Mesothelial cell of epicardium (in vitro differentiated cells): ENCODE data around the gene USP12. TPM values are rescaled to one million over a fixed set of nuclear protein-coding genes. Genes with fewer than 3 reads are reported as not detected.

Experiments
- DNase-seq, 2 experiments: peaks; one replicate each; pipeline ENCODE4 v3.0.0; 2021; ENCODE audit warnings: low spot score in 2 of 2; ENCODE audit not compliant: unreplicated experiment in 2 of 2
- H3K27ac Mint-ChIP-seq: 2 replicates; pipeline ENCODE4 v1.8.0; 2021; ENCODE audit warnings: mixed read lengths
- H3K27me3 Mint-ChIP-seq: 2 replicates; pipeline ENCODE4 v1.8.0; 2021; ENCODE audit warnings: low read depth, mixed read lengths
- H3K36me3 Mint-ChIP-seq: 2 replicates; pipeline ENCODE4 v1.8.0; 2021; ENCODE audit warnings: mixed read lengths
- H3K4me1 Mint-ChIP-seq: 2 replicates; pipeline ENCODE4 v1.8.0; 2021; ENCODE audit warnings: mixed read lengths
- H3K4me3 Mint-ChIP-seq: 2 replicates; pipeline ENCODE4 v1.8.0; 2021; ENCODE audit warnings: mild to moderate bottlenecking, moderate library complexity, mixed read lengths
- H3K9me3 Mint-ChIP-seq: 2 replicates; pipeline ENCODE4 v1.8.0; 2021; ENCODE audit warnings: mixed read lengths
- total RNA-seq: library from RNA; stranded (reverse); gene quantifications from 3 replicates; pipeline ENCODE4 v1.2.1, GENCODE V29; 2021
- TF ChIP-seq, protein P1 (sequence below): fragments of 200-600 bp; sonication (generic); IDR thresholded peaks from one replicate; pipeline ENCODE4 v1.5.0; 2021; ENCODE audit warnings: antibody characterized with exemption; ENCODE audit not compliant: unreplicated experiment

Gene USP12
- total RNA-seq, 1 donor from 2014 or later, result 22.3 TPM

DNA sequence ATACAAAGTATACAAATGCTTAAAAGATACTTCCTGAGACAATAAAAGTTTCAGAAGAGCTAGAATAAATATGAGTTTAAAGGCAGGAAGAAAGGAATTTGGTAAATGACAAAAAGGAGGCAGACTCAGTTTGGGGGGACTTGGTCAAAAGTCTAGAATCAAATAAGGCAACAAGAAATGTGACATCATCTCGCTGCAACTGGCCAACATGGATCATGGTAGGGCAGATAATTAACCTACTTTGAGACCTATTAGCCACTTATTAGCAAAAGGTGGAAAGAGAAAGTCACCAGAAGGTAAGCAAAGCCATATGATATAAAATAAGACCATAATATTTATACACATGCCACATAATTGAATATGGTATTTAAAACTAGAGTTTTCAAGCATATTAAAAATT, 5.3 kb downstream of the USP12 start:
- H3K27ac Mint-ChIP-seq, result no peak overlapping the region
- no peaks in the 10 kb centered on the region for H3K9me3 Mint-ChIP-seq
- no peak overlapping the region for H3K4me3 Mint-ChIP-seq
- TF ChIP-seq, protein P1, sequence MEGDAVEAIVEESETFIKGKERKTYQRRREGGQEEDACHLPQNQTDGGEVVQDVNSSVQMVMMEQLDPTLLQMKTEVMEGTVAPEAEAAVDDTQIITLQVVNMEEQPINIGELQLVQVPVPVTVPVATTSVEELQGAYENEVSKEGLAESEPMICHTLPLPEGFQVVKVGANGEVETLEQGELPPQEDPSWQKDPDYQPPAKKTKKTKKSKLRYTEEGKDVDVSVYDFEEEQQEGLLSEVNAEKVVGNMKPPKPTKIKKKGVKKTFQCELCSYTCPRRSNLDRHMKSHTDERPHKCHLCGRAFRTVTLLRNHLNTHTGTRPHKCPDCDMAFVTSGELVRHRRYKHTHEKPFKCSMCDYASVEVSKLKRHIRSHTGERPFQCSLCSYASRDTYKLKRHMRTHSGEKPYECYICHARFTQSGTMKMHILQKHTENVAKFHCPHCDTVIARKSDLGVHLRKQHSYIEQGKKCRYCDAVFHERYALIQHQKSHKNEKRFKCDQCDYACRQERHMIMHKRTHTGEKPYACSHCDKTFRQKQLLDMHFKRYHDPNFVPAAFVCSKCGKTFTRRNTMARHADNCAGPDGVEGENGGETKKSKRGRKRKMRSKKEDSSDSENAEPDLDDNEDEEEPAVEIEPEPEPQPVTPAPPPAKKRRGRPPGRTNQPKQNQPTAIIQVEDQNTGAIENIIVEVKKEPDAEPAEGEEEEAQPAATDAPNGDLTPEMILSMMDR, result no peak
- H3K27me3 Mint-ChIP-seq, result no peaks in the 10 kb centered on the region
- H3K36me3 Mint-ChIP-seq, result no peaks in the 10 kb centered on the region
- peaks cover 35% of the 10 kb centered on the region for H3K4me1 Mint-ChIP-seq
- no peak for DNase-seq

DNA sequence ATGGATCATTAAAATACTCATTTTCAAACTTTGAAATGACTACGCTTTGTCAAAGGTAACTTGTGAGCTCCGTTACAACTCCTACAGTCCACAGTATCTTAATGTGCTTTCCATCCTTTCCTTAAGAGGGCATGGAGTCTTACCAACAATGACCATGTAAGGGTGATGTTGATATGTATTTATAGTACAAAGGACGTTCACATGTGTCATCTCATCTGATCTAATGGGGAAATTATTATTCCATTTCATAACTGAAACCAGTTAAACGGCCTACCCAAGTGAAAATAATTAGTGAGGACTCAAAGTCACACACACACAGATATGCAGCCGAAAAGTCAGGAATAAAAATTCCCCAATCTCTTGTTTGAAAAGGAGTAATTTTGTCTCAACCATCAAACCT, 9.6 kb downstream of the USP12 start:
- no peak overlapping the region for H3K4me3 Mint-ChIP-seq
- H3K9me3 Mint-ChIP-seq, result peaks cover 26% of the 10 kb centered on the region
- no peak for DNase-seq
- H3K4me1 Mint-ChIP-seq, result peaks cover 8% of the 10 kb centered on the region
- no peaks in the 10 kb centered on the region for H3K27me3 Mint-ChIP-seq
- peaks cover 24% of the 10 kb centered on the region for H3K36me3 Mint-ChIP-seq
- H3K27ac Mint-ChIP-seq, result no peak overlapping the region
- TF ChIP-seq, protein P1, result no peak

DNA sequence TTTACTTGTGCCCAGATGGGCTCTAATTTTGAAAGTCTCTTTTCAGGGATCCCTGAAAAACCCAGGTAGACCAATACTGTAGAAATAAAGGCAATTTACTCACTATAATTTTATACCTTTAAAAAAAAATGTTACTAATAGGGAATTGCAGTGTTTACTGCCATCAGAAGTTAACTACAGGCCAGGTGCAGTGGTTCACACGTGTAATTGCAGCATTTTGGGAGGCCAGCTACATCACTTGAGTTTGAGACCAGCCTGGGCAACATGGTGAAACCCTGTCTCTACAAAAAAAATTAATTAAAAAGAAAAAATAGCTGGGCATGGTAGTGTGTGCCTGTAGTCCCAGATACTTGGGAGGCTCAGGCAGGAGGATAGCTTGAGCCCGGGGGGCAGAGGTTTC, 10.2 kb downstream of the USP12 start:
- no peak for DNase-seq
- Mint-ChIP-seq H3K4me1 (peaks cover 8% of the 10 kb centered on the region), H3K27me3 (no peaks in the 10 kb centered on the region), H3K27ac (no peak overlapping the region), H3K4me3 (no peak overlapping the region), H3K36me3 (peaks cover 30% of the 10 kb centered on the region), H3K9me3 (peaks cover 31% of the 10 kb centered on the region)
- TF ChIP-seq, protein P1, result no peak

DNA sequence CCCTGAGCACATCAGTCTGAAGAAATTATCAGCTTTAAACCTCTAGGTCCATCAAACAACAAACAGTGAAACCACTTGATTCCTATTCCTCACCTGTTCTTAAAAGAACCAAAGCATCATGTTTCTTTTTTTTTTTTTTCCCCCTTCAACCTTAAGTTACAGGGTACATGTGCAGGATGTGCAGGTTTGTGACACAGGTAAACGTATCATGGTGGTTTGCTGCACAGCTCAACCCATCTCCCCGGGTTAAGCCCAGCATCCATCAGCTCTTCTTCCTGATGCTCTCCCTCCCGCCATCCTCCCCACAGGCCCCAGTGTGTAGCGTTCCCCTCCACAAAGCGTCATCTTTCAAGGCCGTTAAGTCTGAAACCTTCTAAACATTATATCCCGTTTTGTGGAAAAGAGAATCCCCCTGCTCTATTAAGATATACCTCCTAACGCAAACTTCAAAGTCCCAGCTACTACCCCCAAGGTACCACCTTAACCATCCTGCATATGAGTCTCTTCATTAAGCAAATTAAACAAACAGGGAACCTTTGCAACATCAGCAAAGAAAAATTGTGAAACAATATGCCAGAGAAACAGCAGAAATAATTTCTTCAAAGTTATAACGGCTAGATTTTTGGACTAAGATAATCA, 10.8 kb downstream of the USP12 start:
- H3K36me3 Mint-ChIP-seq, result peaks cover 36% of the 10 kb centered on the region
- H3K4me3 Mint-ChIP-seq, result no peak overlapping the region

DNA sequence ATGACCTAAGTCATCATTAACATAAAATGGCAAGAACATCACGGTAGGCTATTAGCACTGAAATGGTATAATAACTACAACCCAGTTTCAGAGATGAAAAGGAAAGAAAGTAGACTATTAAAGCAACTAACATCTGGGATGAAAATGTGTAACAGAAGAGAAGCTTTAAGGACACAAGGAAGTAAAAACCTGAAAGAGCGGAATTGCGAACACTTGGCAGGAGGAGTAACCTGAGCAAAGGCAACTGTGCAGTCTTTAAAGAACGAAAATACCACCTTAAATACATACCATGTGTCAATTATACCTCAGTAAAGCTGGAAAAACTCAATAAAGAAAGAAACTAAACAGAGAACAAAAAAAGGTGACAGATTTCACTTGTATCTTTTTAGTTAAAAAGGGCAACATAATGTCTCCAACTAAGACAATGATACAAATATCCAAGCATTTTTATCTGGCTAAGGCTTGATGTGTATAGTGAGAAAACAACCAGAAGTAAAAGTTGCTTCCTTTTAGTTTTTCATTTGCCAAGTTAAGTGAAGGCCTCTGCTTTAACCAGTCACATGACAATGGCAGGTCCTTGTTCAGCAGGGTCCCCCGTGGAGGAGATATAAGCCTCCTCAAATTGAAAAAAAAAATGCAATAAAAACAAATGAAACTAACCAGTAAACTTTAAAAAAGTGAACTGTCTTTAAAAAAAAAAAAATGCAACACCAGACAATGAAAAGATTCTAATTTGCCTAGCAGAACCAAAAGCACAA, 11.6 kb downstream of the USP12 start:
- TF ChIP-seq, protein P1, result no peak
- H3K9me3 Mint-ChIP-seq, result peaks cover 36% of the 10 kb centered on the region
- H3K27me3 Mint-ChIP-seq, result no peaks in the 10 kb centered on the region
- H3K27ac Mint-ChIP-seq, result no peak overlapping the region
- no peak for DNase-seq
- H3K4me1 Mint-ChIP-seq, result peaks cover 8% of the 10 kb centered on the region
- peaks cover 36% of the 10 kb centered on the region for H3K36me3 Mint-ChIP-seq
- no peak overlapping the region for H3K4me3 Mint-ChIP-seq

More for the DNA sequence above, 10.8 kb downstream of the USP12 start:
- Mint-ChIP-seq H3K4me1 (peaks cover 8% of the 10 kb centered on the region), H3K27ac (no peak overlapping the region), H3K27me3 (no peaks in the 10 kb centered on the region), H3K9me3 (peaks cover 36% of the 10 kb centered on the region)
- DNase-seq, result no peak
- TF ChIP-seq, protein P1, result no peak
